Kidney epithelial cell (primary cell): ENCODE measurements around the gene DMGDH. TPM values are rescaled to one million over a fixed set of nuclear protein-coding genes. Genes with fewer than 3 reads are reported as not detected.

Source experiments
- DNase-seq: peaks from one replicate; pipeline ENCODE4 v3.0.0-alpha.2; 2010; ENCODE audit warnings: low read depth
- H3K27me3 ChIP-seq: 2 replicates; pipeline ENCODE4 v1.6.0; 2011; ENCODE audit warnings: low read length; ENCODE audit not compliant: control insufficient read depth, insufficient read depth
- H3K36me3 ChIP-seq: 2 replicates; pipeline ENCODE4 v1.5.1; 2011; ENCODE audit warnings: low read length; ENCODE audit not compliant: control insufficient read depth, insufficient read depth
- H3K4me3 ChIP-seq: 2 replicates; pipeline ENCODE4 v1.5.1; 2011; ENCODE audit warnings: low read depth, mild to moderate bottlenecking, control low read depth, low read length
- CTCF ChIP-seq: IDR thresholded peaks from 2 replicates; pipeline ENCODE4 v1.5.1; 2011; ENCODE audit warnings: mild to moderate bottlenecking, moderate library complexity, low read length, control low read depth, inconsistent platforms; ENCODE audit not compliant: insufficient read depth, poor library complexity, severe bottlenecking
- total RNA-seq: library from RNA; depleted of rRNA; stranded (reverse); fragments of >200 nt; gene quantifications from 2 replicates; pipeline ENCODE4 v1.2.3, GENCODE V29; 2015

DMGDH gene
- total RNA-seq, 1 donor from 2014 or later = 4.2 TPM

- TF ChIP-seq CTCF = no peak
Measured at GRCh38 chr5:79036769-79037168, 32.7 kb downstream of the DMGDH start.

GRCh38 chr5:79035237-79035636 lies 34.2 kb downstream of the DMGDH start:
- Histone ChIP-seq H3K4me3 (no peak overlapping the region), H3K27me3 (no peaks in the 10 kb centered on the region), H3K36me3 (no peaks in the 10 kb centered on the region)
- DNase-seq = no peak
- no peak for TF ChIP-seq CTCF

More at GRCh38 chr5:79036769-79037168, 32.7 kb downstream of the DMGDH start:
- no peaks in the 10 kb centered on the region for H3K27me3 ChIP-seq
- no peak overlapping the region for H3K4me3 ChIP-seq
- no peaks in the 10 kb centered on the region for H3K36me3 ChIP-seq
- no peak for DNase-seq

GRCh38 chr5:79032782-79033181 lies 36.7 kb downstream of the DMGDH start:
- DNase-seq = no peak
- no peaks in the 10 kb centered on the region for H3K27me3 ChIP-seq
- H3K36me3 ChIP-seq = no peaks in the 10 kb centered on the region
- no peak for TF ChIP-seq CTCF
- no peak overlapping the region for H3K4me3 ChIP-seq

- TF ChIP-seq CTCF = no peak
- H3K36me3 ChIP-seq = no peaks in the 10 kb centered on the region
- no peak for DNase-seq
Measured at GRCh38 chr5:79032031-79032695, 37.3 kb downstream of the DMGDH start.

GRCh38 chr5:79031485-79031867 lies 38.0 kb downstream of the DMGDH start:
- DNase-seq = no peak
- no peaks in the 10 kb centered on the region for H3K27me3 ChIP-seq
- no peak for TF ChIP-seq CTCF
- no peaks in the 10 kb centered on the region for H3K36me3 ChIP-seq
- H3K4me3 ChIP-seq = no peak overlapping the region

More at GRCh38 chr5:79032031-79032695, 37.3 kb downstream of the DMGDH start:
- Histone ChIP-seq H3K27me3 (no peaks in the 10 kb centered on the region), H3K4me3 (no peak overlapping the region)
